ENCODE results near the gene ASPRV1. TPM values are rescaled to one million over a fixed set of nuclear protein-coding genes. Genes with fewer than 3 reads are reported as not detected.

Gene ASPRV1
- total RNA-seq, 2 donors from 2014 or later: 0.84 to 0.91 TPM

DNA sequence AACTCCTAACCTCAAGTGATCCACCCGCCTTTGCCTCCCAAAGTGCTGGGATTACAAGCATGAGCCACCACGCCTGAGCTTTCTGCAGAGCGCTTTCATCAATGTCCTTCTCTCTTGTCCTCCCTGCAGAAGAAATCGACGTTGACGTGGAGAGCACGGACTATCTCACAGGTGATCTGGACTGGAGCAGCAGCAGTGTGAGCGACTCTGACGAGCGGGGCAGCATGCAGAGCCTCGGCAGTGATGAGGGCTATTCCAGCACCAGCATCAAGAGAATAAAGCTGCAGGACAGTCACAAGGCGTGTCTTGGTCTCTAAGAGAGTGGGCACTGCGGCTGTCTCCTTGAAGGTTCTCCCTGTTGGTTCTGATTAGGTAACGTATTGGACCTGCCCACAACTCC, 23.5 kb downstream of the ASPRV1 start:
- H3K9me3 ChIP-seq (ENCODE audit: control insufficient read depth, low read length): no peaks in the 10 kb centered on the region
- H3K27me3 Mint-ChIP-seq (ENCODE audit: insufficient read depth): no peaks in the 10 kb centered on the region
- no peaks in the 10 kb centered on the region for H3K27me3 ChIP-seq (ENCODE audit: control insufficient read depth, insufficient read depth, low read length, poor library complexity, severe bottlenecking)
- no peak for TF ChIP-seq CTCF (conservative IDR thresholded peaks at IDR 0.05)
- H3K9me3 Mint-ChIP-seq: no peaks in the 10 kb centered on the region
- peaks cover 29% of the 10 kb centered on the region for H3K36me3 Mint-ChIP-seq (ENCODE audit: low read depth)
- no peak overlapping the region for H3K27ac ChIP-seq (ENCODE audit: low read depth, low read length)
- no peak for DNase-seq
- no peaks in the 10 kb centered on the region for H3K4me1 ChIP-seq (ENCODE audit: control insufficient read depth, insufficient read depth, low read length)
- no peak overlapping the region for H3K9ac ChIP-seq (ENCODE audit: extremely low read depth, low read length, poor library complexity, severe bottlenecking)
- H3K4me3 Mint-ChIP-seq: no peak overlapping the region
- H3K4me1 Mint-ChIP-seq: peaks cover 16% of the 10 kb centered on the region
- peaks cover 5% of the 10 kb centered on the region for H3K36me3 ChIP-seq (ENCODE audit: control insufficient read depth, insufficient read depth, low read length)
- peak overlapping the region; percentile 33 for H3K27ac Mint-ChIP-seq
- WGBS, 2 experiments (ENCODE audit: insufficient coverage in 1 of 2, insufficient read length in 1 of 2): 96% methylated on average over 13 to 14 of the region's 14 CpGs
- no peak overlapping the region for H3K4me3 ChIP-seq (ENCODE audit: low read length)

GRCh38 chr2:69936906-69937305, 24.5 kb downstream of the ASPRV1 start:
- H3K4me1 ChIP-seq (ENCODE audit: control insufficient read depth, insufficient read depth, low read length): no peaks in the 10 kb centered on the region
- H3K9ac ChIP-seq (ENCODE audit: extremely low read depth, low read length, poor library complexity, severe bottlenecking): no peak overlapping the region
- no peak for TF ChIP-seq CTCF (conservative IDR thresholded peaks at IDR 0.05)
- H3K4me1 Mint-ChIP-seq: peaks cover 18% of the 10 kb centered on the region
- peaks cover 29% of the 10 kb centered on the region for H3K36me3 Mint-ChIP-seq (ENCODE audit: low read depth)
- no peak for DNase-seq
- no peaks in the 10 kb centered on the region for H3K9me3 Mint-ChIP-seq
- no peak overlapping the region for H3K4me3 Mint-ChIP-seq
- no peak overlapping the region for H3K27ac ChIP-seq (ENCODE audit: low read depth, low read length)
- no peaks in the 10 kb centered on the region for H3K27me3 ChIP-seq (ENCODE audit: control insufficient read depth, insufficient read depth, low read length, poor library complexity, severe bottlenecking)
- H3K4me3 ChIP-seq (ENCODE audit: low read length): no peak overlapping the region
- H3K9me3 ChIP-seq (ENCODE audit: control insufficient read depth, low read length): no peaks in the 10 kb centered on the region
- peaks cover 5% of the 10 kb centered on the region for H3K36me3 ChIP-seq (ENCODE audit: control insufficient read depth, insufficient read depth, low read length)
- WGBS, 2 experiments (ENCODE audit: insufficient coverage in 1 of 2, insufficient read length in 1 of 2): 81% methylated on average over 6 to 11 of the region's 11 CpGs
- H3K27me3 Mint-ChIP-seq (ENCODE audit: insufficient read depth): no peaks in the 10 kb centered on the region
- H3K27ac Mint-ChIP-seq: no peak overlapping the region

GRCh38 chr2:69935011-69935410, 26.4 kb downstream of the ASPRV1 start:
- no peaks in the 10 kb centered on the region for H3K9me3 ChIP-seq (ENCODE audit: control insufficient read depth, low read length)
- WGBS, 2 experiments (ENCODE audit: insufficient coverage in 1 of 2, insufficient read length in 1 of 2): 95 to 96% methylated on average over 3 to 5 of the region's 5 CpGs
- H3K36me3 Mint-ChIP-seq (ENCODE audit: low read depth): peaks cover 29% of the 10 kb centered on the region
- no peak overlapping the region for H3K27ac Mint-ChIP-seq
- TF ChIP-seq CTCF (conservative IDR thresholded peaks at IDR 0.05): no peak
- H3K27me3 Mint-ChIP-seq (ENCODE audit: insufficient read depth): no peaks in the 10 kb centered on the region
- H3K4me3 Mint-ChIP-seq: no peak overlapping the region
- H3K27ac ChIP-seq (ENCODE audit: low read depth, low read length): no peak overlapping the region
- DNase-seq: no peak
- H3K9ac ChIP-seq (ENCODE audit: extremely low read depth, low read length, poor library complexity, severe bottlenecking): no peak overlapping the region
- H3K9me3 Mint-ChIP-seq: no peaks in the 10 kb centered on the region
- H3K27me3 ChIP-seq (ENCODE audit: control insufficient read depth, insufficient read depth, low read length, poor library complexity, severe bottlenecking): no peaks in the 10 kb centered on the region
- no peaks in the 10 kb centered on the region for H3K4me1 ChIP-seq (ENCODE audit: control insufficient read depth, insufficient read depth, low read length)
- peaks cover 23% of the 10 kb centered on the region for H3K4me1 Mint-ChIP-seq
- H3K4me3 ChIP-seq (ENCODE audit: low read length): no peak overlapping the region
- peaks cover 5% of the 10 kb centered on the region for H3K36me3 ChIP-seq (ENCODE audit: control insufficient read depth, insufficient read depth, low read length)

All from endodermal cell (in vitro differentiated cells).